Measurements from ENCODE around the gene CDH8. TPM values are rescaled to one million over a fixed set of nuclear protein-coding genes. Genes with fewer than 3 reads are reported as not detected.
"Not testable (repeated sequence)": the region's sequence is repeated elsewhere in the genome, so short reads cannot be mapped to it uniquely, and the experiment has no call there.

The CDH8 gene
- total RNA-seq, 4 donors from 2014 or later, result 0.13 to 0.57 (median 0.24) TPM

DNA sequence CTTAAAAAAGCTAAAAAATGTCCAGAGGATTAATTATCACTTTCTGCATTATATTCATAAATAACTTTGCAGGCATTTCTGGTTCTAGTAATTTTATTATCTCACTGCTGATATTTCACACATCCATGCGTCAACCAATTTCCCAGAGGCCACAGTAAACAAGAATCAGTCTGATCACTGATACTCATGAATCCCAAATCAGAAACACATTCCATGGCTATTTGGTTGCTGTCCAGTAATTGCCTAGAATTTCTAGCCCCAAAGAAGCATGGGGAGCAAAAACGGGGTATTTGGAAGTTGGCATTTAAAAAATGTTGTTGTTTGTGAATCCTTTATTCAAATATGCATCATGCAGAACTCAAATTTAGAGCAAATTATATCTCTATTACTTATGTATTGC is 244.8 kb downstream of the CDH8 start:
- no peak overlapping the region for H3K4me3 ChIP-seq (ENCODE audit: low read depth, poor library complexity, severe bottlenecking)
- intact Hi-C loops (cut with DNase I; ENCODE audit: low total_unique reads), result no loop called here
- WGBS, 2 donors, result 41 to 45% methylated on average over 2 of the region's 2 CpGs
- DNase-seq (ENCODE audit: low spot score in 2 of 2), result no peak
- TF ChIP-seq, protein P1, sequence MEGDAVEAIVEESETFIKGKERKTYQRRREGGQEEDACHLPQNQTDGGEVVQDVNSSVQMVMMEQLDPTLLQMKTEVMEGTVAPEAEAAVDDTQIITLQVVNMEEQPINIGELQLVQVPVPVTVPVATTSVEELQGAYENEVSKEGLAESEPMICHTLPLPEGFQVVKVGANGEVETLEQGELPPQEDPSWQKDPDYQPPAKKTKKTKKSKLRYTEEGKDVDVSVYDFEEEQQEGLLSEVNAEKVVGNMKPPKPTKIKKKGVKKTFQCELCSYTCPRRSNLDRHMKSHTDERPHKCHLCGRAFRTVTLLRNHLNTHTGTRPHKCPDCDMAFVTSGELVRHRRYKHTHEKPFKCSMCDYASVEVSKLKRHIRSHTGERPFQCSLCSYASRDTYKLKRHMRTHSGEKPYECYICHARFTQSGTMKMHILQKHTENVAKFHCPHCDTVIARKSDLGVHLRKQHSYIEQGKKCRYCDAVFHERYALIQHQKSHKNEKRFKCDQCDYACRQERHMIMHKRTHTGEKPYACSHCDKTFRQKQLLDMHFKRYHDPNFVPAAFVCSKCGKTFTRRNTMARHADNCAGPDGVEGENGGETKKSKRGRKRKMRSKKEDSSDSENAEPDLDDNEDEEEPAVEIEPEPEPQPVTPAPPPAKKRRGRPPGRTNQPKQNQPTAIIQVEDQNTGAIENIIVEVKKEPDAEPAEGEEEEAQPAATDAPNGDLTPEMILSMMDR (IDR thresholded peaks at IDR 0.05), result no peak
- no peak for TF ChIP-seq POLR2A (IDR thresholded peaks at IDR 0.05)

- intact Hi-C loops (cut with DNase I; ENCODE audit: low total_unique reads); H3K4me3 ChIP-seq (ENCODE audit: low read depth, poor library complexity, severe bottlenecking); DNase-seq (ENCODE audit: low spot score in 2 of 2): not testable (repeated sequence)
- 94 to 95% methylated on average over 16 of the region's 16 CpGs for WGBS, 2 donors
These were observed 254.4 kb downstream of the CDH8 start for GRCh38 chr16:61781855-61782254.

DNA sequence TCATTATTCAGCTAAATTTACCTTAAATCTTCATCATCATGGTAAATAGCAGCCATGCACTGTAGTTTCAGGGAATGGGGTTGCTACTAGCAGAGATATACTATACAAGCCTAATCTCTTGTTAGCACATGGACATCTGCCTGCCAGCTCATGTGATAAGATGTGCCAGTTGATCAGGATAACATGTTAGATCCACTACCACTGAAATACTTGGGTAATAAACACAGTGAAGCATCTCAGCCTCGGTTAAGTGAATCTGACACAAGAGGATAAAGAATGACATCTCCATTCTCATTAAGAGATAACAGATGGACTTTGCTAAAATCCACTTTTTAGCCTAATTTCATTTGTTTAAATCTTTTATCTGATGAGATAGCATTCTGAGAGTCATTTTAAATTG is 256.1 kb downstream of the CDH8 start:
- 45 to 46% methylated on average over 1 of the region's 1 CpG for WGBS, 2 donors
- no peak for DNase-seq (ENCODE audit: low spot score in 2 of 2)
- intact Hi-C loops (cut with DNase I; ENCODE audit: low total_unique reads), result no loop called here
- TF ChIP-seq, protein P1 (IDR thresholded peaks at IDR 0.05), result no peak
- TF ChIP-seq POLR2A (IDR thresholded peaks at IDR 0.05), result no peak
- H3K4me3 ChIP-seq (ENCODE audit: low read depth, poor library complexity, severe bottlenecking), result no peak overlapping the region

GRCh38 chr16:61770301-61770700 is 265.9 kb downstream of the CDH8 start:
- H3K4me3 ChIP-seq (ENCODE audit: low read depth, poor library complexity, severe bottlenecking), result no peak overlapping the region
- intact Hi-C loops (cut with DNase I; ENCODE audit: low total_unique reads), result no loop called here
- no peak for DNase-seq (ENCODE audit: low spot score in 2 of 2)

GRCh38 chr16:61763991-61764390 is 272.2 kb downstream of the CDH8 start:
- no peak overlapping the region for H3K4me3 ChIP-seq (ENCODE audit: low read depth, poor library complexity, severe bottlenecking)
- intact Hi-C loops (cut with DNase I; ENCODE audit: low total_unique reads), result no loop called here
- TF ChIP-seq POLR2A (IDR thresholded peaks at IDR 0.05), result no peak
- TF ChIP-seq, protein P1 (IDR thresholded peaks at IDR 0.05), result no peak
- WGBS, 2 donors, result 87 to 88% methylated on average over 2 of the region's 2 CpGs
- no peak for DNase-seq (ENCODE audit: low spot score in 2 of 2)

More at GRCh38 chr16:61770301-61770700, 265.9 kb downstream of the CDH8 start:
- 81 to 92% methylated on average over 1 of the region's 1 CpG for WGBS, 2 donors
- no peak for TF ChIP-seq POLR2A (IDR thresholded peaks at IDR 0.05)
- TF ChIP-seq, protein P1 (IDR thresholded peaks at IDR 0.05), result no peak

GRCh38 chr16:61763013-61763412 is 273.2 kb downstream of the CDH8 start:
- DNase-seq (ENCODE audit: low spot score in 2 of 2), result no peak
- 79 to 84% methylated on average over 3 of the region's 3 CpGs for WGBS, 2 donors
- intact Hi-C loops (cut with DNase I; ENCODE audit: low total_unique reads), result no loop called here
- H3K4me3 ChIP-seq (ENCODE audit: low read depth, poor library complexity, severe bottlenecking), result no peak overlapping the region
- no peak for TF ChIP-seq POLR2A (IDR thresholded peaks at IDR 0.05)
- TF ChIP-seq, protein P1 (IDR thresholded peaks at IDR 0.05), result no peak
